HEK293 (cell line): ENCODE measurements around the gene NPAS1.
A peak's percentile ranks its signal among the peaks of the same experiment; 100 is the strongest.

ENCODE experiments used
- CTCF ChIA-PET: fragments of 350-600 bp; formaldehyde crosslinking; extraction: SDS; loops from one replicate; lab custom pipeline; 2021; ENCODE audit warnings: antibody characterized with exemption; lab: Yijun Ruan, JAX
- POLR2A ChIA-PET: fragments of 300-600 bp; formaldehyde crosslinking; extraction: SDS; loops from one replicate; lab custom pipeline; 2020; ENCODE audit warnings: antibody characterized with exemption, inconsistent platforms; lab: Yijun Ruan, JAX
- H3K27ac ChIP-seq: fragments of 200-500 bp; sonication (Bioruptor generic); 2 replicates; pipeline ENCODE4 v1.5.1; 2014; ENCODE audit warnings: low read depth, low read length, control low read depth, inconsistent platforms; ENCODE audit errors: extremely low read depth
- H3K36me3 ChIP-seq, 2 experiments: fragments of 200-500 bp in 1 of 2; sonication (Bioruptor generic) in 1 of 2; 1 replicate in 1 of 2; 2 replicates in 1 of 2; pipeline ENCODE4 v1.5.1; 2014 to 2017; ENCODE audit warnings: inconsistent platforms in 2 of 2, low read length in 2 of 2; ENCODE audit not compliant: control insufficient read depth in 2 of 2, insufficient read depth in 1 of 2
- H3K4me1 ChIP-seq: fragments of 200-500 bp; sonication (Bioruptor generic); 2 replicates; pipeline ENCODE4 v1.5.1; 2014; ENCODE audit warnings: mild to moderate bottlenecking, low read length, inconsistent platforms; ENCODE audit not compliant: control insufficient read depth, insufficient read depth
- H3K4me3 ChIP-seq: 2 replicates; pipeline ENCODE4 v1.5.1; 2011; ENCODE audit warnings: low read depth, mild to moderate bottlenecking, control low read depth, low read length, moderate library complexity
- H3K9me3 ChIP-seq: fragments of 200-500 bp; sonication (Bioruptor generic); 2 replicates; pipeline ENCODE4 v1.5.1; 2014; ENCODE audit warnings: low read depth, low read length, inconsistent platforms; ENCODE audit not compliant: control insufficient read depth, insufficient read depth
- AEBP2 ChIP-seq: fragments of 450-650 bp; formaldehyde crosslinking; IDR thresholded peaks from 2 replicates; pipeline ENCODE4 v1.5.1; 2016; ENCODE audit warnings: missing biosample characterization, missing genetic modification characterization, borderline replicate concordance
- HOXD13 ChIP-seq: sonication (generic); formaldehyde crosslinking; IDR thresholded peaks from 2 replicates; pipeline ENCODE4 v1.8.0; 2022; ENCODE audit warnings: missing genetic modification reagents, borderline replicate concordance
- KLF17 ChIP-seq: fragments of 450-650 bp; formaldehyde crosslinking; IDR thresholded peaks from 2 replicates; pipeline ENCODE4 v1.5.1; 2016; ENCODE audit warnings: missing biosample characterization, missing genetic modification characterization
- OSR2 ChIP-seq: fragments of 450-650 bp; formaldehyde crosslinking; IDR thresholded peaks from 2 replicates; pipeline ENCODE4 v1.5.1; 2016; ENCODE audit warnings: missing biosample characterization, missing genetic modification characterization
- OVOL3 ChIP-seq: fragments of 450-650 bp; formaldehyde crosslinking; IDR thresholded peaks from 2 replicates; pipeline ENCODE4 v1.5.1; 2016; ENCODE audit warnings: missing biosample characterization, missing genetic modification characterization
- PRDM10 ChIP-seq: fragments of 450-650 bp; formaldehyde crosslinking; IDR thresholded peaks from 2 replicates; pipeline ENCODE4 v1.5.1; 2016; ENCODE audit warnings: missing biosample characterization, missing genetic modification characterization
- REST ChIP-seq: fragments of 450-650 bp; formaldehyde crosslinking; IDR thresholded peaks from 2 replicates; pipeline ENCODE4 v1.5.1; 2016; ENCODE audit warnings: missing biosample characterization, missing genetic modification characterization
- ZBTB48 ChIP-seq: fragments of 450-650 bp; formaldehyde crosslinking; IDR thresholded peaks from 2 replicates; pipeline ENCODE4 v1.5.1; 2016; ENCODE audit warnings: missing biosample characterization, missing genetic modification characterization
- ZNF132 ChIP-seq: fragments of 450-650 bp; formaldehyde crosslinking; IDR thresholded peaks from 2 replicates; pipeline ENCODE4 v1.5.1; 2017; ENCODE audit warnings: missing biosample characterization, missing genetic modification characterization, borderline replicate concordance
- ZNF248 ChIP-seq: fragments of 450-650 bp; formaldehyde crosslinking; IDR thresholded peaks from 2 replicates; pipeline ENCODE4 v1.5.1; 2017; ENCODE audit warnings: missing biosample characterization, missing genetic modification characterization
- ZNF292 ChIP-seq: fragments of 450-650 bp; formaldehyde crosslinking; IDR thresholded peaks from 2 replicates; pipeline ENCODE4 v1.5.1; 2016; ENCODE audit warnings: low read depth, missing biosample characterization, missing genetic modification characterization, borderline replicate concordance
- ZNF37A ChIP-seq: fragments of 450-650 bp; IDR thresholded peaks from 2 replicates; pipeline ENCODE4 v1.5.1; 2018; ENCODE audit warnings: missing biosample characterization, missing genetic modification characterization
- ZNF394 ChIP-seq: fragments of 450-650 bp; formaldehyde crosslinking; IDR thresholded peaks from 2 replicates; pipeline ENCODE4 v1.5.1; 2016; ENCODE audit warnings: missing biosample characterization, missing genetic modification characterization, mild to moderate bottlenecking, moderate library complexity, borderline replicate concordance
- ZNF398 ChIP-seq: fragments of 450-650 bp; formaldehyde crosslinking; IDR thresholded peaks from 2 replicates; pipeline ENCODE4 v1.5.1; 2017; ENCODE audit warnings: missing biosample characterization, missing genetic modification characterization
- ZNF473 ChIP-seq: fragments of 450-650 bp; formaldehyde crosslinking; IDR thresholded peaks from 2 replicates; pipeline ENCODE4 v1.5.1; 2017; ENCODE audit warnings: missing biosample characterization, missing genetic modification characterization
- ZNF501 ChIP-seq: fragments of 450-650 bp; formaldehyde crosslinking; IDR thresholded peaks from 2 replicates; pipeline ENCODE4 v1.5.1; 2016; ENCODE audit warnings: missing biosample characterization, missing genetic modification characterization
- ZNF558 ChIP-seq: fragments of 450-650 bp; formaldehyde crosslinking; IDR thresholded peaks from 2 replicates; pipeline ENCODE4 v1.5.1; 2016; ENCODE audit warnings: missing biosample characterization, missing genetic modification characterization
- ZNF561 ChIP-seq: fragments of 450-650 bp; IDR thresholded peaks from 2 replicates; pipeline ENCODE4 v1.5.1; 2018; ENCODE audit warnings: missing biosample characterization, missing genetic modification characterization, borderline replicate concordance
- ZNF624 ChIP-seq: fragments of 450-650 bp; formaldehyde crosslinking; IDR thresholded peaks from 2 replicates; pipeline ENCODE4 v1.5.1; 2017; ENCODE audit warnings: missing biosample characterization, missing genetic modification characterization
- ZNF692 ChIP-seq: fragments of 450-650 bp; formaldehyde crosslinking; IDR thresholded peaks from 2 replicates; pipeline ENCODE4 v1.5.1; 2016; ENCODE audit warnings: missing biosample characterization, missing genetic modification characterization
- ZNF785 ChIP-seq: fragments of 450-650 bp; formaldehyde crosslinking; IDR thresholded peaks from 2 replicates; pipeline ENCODE4 v1.5.1; 2016; ENCODE audit warnings: missing biosample characterization, missing genetic modification characterization

Gene NPAS1

GRCh38 chr19:47035127-47036096, 15.8 kb downstream of the NPAS1 start (continued):
- TF ChIP-seq AEBP2 (tag by site-specific recombination) (no peak), OVOL3 (tag by site-specific recombination) (peak; percentile 98), ZNF561 (0 out of 2 replicates have a peak, but pooled peaks have one; percentile 21), ZNF394 (tag by site-specific recombination) (0 out of 2 replicates have a peak, but pooled peaks have one; percentile 62), ZBTB48 (tag by site-specific recombination) (no peak; the same call in none of the 2 replicates), PRDM10 (tag by site-specific recombination) (no peak), ZNF692 (tag by site-specific recombination) (no peak), ZNF624 (no peak), ZNF398 (tag by site-specific recombination) (peak; percentile 70; the same call in 1 of the 2 replicates), KLF17 (tag by site-specific recombination) (0 out of 2 replicates have a peak, but pooled peaks have one; percentile 58), ZNF248 (tag by site-specific recombination) (no peak), HOXD13 (CRISPR knock-in tag) (no peak)

GRCh38 chr19:47036097-47036651, 16.5 kb downstream of the NPAS1 start:
- ChIA-PET CTCF (interaction anchor here (0.6 to 7.2 kb wide), 30 partner anchors 9 to 708 kb away, joined by 3 to 72 read pairs (median 4); partner anchors contain the start of genes TMEM160 and ZC3H4), POLR2A (interaction anchor here (0.6 to 1.9 kb wide), 11 partner anchors 9 to 315 kb away, joined by 3 to 10 read pairs (median 4); partner anchors contain the start of gene ZC3H4)
- H3K4me3 ChIP-seq, result peak overlapping the region; percentile 34
- no peaks in the 10 kb centered on the region; a peak in 1 of 3 replicates for H3K36me3 ChIP-seq
- H3K9me3 ChIP-seq, result no peaks in the 10 kb centered on the region
- peak overlapping the region; percentile 80 for H3K27ac ChIP-seq
- H3K4me1 ChIP-seq, result peaks cover 17% of the 10 kb centered on the region
- TF ChIP-seq ZNF292 (tag by site-specific recombination), result no peak
- no peak for TF ChIP-seq ZNF473
- TF ChIP-seq ZNF37A, result no peak
- no peak for TF ChIP-seq REST (tag by site-specific recombination)
- TF ChIP-seq ZNF132, result no peak
- TF ChIP-seq ZNF785 (tag by site-specific recombination), result no peak
- TF ChIP-seq ZNF501 (tag by site-specific recombination), result no peak
- no peak for TF ChIP-seq OSR2 (tag by site-specific recombination)
- no peak for TF ChIP-seq ZNF558
